Measurements from ENCODE around the gene XYLT1. TPM values are rescaled to one million over a fixed set of nuclear protein-coding genes. Genes with fewer than 3 reads are reported as not detected.

XYLT1 gene
- total RNA-seq, 6 experiments from 2014 or later = 22.0 to 51.1 (median 27.5) TPM

DNA sequence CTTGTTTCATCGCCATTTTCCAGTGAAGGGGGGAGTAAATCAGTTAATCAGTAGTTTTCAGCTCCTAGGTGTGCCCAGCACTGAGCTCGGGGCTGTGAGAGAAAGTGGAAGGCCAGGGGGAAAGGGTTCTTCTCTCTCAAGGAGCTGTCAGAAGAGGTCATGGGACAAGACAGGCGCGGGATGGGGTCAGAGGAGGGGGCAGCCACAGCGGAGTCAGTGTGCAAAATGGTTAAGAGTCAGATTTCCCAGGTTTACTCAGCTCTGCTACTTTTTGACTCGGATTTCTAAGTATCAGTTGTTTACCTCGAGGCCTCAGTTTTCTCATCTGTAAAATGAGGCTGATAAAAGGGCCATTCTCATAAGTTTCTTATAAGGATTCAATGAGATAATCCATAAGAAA, 4.3 kb upstream of the XYLT1 start:
- H3K9me3 Mint-ChIP-seq = peaks cover 2% of the 10 kb centered on the region; the same call in 1 of the 2 replicates
- H3K36me3 Mint-ChIP-seq (ENCODE audit: low read depth) = no peaks in the 10 kb centered on the region
- no peak overlapping the region for H3K27ac Mint-ChIP-seq
- H3K4me1 Mint-ChIP-seq (ENCODE audit: low read depth) = peaks cover 39% of the 10 kb centered on the region
- TF ChIP-seq, protein P1, sequence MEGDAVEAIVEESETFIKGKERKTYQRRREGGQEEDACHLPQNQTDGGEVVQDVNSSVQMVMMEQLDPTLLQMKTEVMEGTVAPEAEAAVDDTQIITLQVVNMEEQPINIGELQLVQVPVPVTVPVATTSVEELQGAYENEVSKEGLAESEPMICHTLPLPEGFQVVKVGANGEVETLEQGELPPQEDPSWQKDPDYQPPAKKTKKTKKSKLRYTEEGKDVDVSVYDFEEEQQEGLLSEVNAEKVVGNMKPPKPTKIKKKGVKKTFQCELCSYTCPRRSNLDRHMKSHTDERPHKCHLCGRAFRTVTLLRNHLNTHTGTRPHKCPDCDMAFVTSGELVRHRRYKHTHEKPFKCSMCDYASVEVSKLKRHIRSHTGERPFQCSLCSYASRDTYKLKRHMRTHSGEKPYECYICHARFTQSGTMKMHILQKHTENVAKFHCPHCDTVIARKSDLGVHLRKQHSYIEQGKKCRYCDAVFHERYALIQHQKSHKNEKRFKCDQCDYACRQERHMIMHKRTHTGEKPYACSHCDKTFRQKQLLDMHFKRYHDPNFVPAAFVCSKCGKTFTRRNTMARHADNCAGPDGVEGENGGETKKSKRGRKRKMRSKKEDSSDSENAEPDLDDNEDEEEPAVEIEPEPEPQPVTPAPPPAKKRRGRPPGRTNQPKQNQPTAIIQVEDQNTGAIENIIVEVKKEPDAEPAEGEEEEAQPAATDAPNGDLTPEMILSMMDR (IDR thresholded peaks at IDR 0.05) = no peak
- no peak for DNase-seq
- no peak overlapping the region for H3K4me3 Mint-ChIP-seq
- H3K27me3 Mint-ChIP-seq (ENCODE audit: insufficient read depth) = peaks cover 6% of the 10 kb centered on the region

DNA sequence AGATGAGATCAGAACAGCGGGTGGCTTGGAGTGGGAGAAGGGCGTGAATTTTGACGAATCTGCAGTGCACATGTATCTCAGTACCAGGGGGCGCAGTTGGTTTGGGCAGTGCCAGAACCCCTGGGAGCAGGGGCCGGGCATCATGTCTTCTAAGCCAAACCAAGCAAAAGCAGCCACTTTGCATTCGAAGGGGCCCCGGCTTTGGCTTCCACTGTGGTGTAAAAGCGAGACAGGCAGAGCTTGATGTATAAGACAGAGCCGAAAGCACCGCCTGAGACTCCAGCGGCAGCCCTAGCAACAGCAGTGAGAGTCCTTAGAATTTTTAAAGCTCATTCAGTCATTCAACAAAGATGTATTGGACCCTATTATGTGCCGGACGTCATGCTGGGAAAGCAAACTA, 3.8 kb upstream of the XYLT1 start:
- no peaks in the 10 kb centered on the region for H3K9me3 Mint-ChIP-seq
- no peaks in the 10 kb centered on the region for H3K36me3 Mint-ChIP-seq (ENCODE audit: low read depth)
- H3K4me3 Mint-ChIP-seq = no peak overlapping the region
- no peak overlapping the region for H3K27ac Mint-ChIP-seq
- TF ChIP-seq, protein P1 (IDR thresholded peaks at IDR 0.05) = peak; percentile 22; the same call in 1 of the 2 replicates
- no peak for DNase-seq
- H3K4me1 Mint-ChIP-seq (ENCODE audit: low read depth) = peaks cover 39% of the 10 kb centered on the region
- peaks cover 4% of the 10 kb centered on the region for H3K27me3 Mint-ChIP-seq (ENCODE audit: insufficient read depth)

DNA sequence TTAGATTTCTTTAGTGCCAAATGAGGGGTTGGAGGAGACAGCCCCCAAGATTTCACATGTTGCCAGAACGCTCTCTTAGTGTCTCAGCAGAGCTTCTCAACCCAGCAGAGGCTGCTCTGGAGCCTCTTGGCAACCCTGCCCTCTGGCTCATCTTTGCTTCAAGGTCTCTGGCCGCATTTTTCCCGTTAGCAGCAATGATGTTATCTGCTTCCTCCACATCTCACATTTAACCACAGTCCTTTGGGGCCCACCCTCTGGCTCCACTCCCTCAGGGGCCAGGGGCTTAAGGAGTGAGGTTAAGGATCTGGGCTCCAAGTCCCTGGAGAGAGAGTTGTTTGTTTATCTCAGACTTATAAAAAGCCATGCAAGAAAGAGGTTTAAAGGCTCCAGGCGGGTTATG, 3.3 kb upstream of the XYLT1 start:
- TF ChIP-seq, protein P1 (IDR thresholded peaks at IDR 0.05) = no peak; the same call in 1 of the 2 replicates
- peaks cover 3% of the 10 kb centered on the region for H3K27me3 Mint-ChIP-seq (ENCODE audit: insufficient read depth)
- H3K4me1 Mint-ChIP-seq (ENCODE audit: low read depth) = peaks cover 41% of the 10 kb centered on the region
- H3K9me3 Mint-ChIP-seq = no peaks in the 10 kb centered on the region
- peak; percentile 37 for DNase-seq
- H3K4me3 Mint-ChIP-seq = no peak overlapping the region; the same call in 1 of the 2 replicates
- H3K36me3 Mint-ChIP-seq (ENCODE audit: low read depth) = no peaks in the 10 kb centered on the region
- H3K27ac Mint-ChIP-seq = peak overlapping the region; percentile 47; the same call in 1 of the 2 replicates

- TF ChIP-seq, protein P1 (IDR thresholded peaks at IDR 0.05) = no peak
- Mint-ChIP-seq H3K36me3 (ENCODE audit: low read depth) (no peaks in the 10 kb centered on the region), H3K27me3 (ENCODE audit: insufficient read depth) (peaks cover 3% of the 10 kb centered on the region), H3K27ac (peak overlapping the region; percentile 95), H3K9me3 (no peaks in the 10 kb centered on the region), H3K4me3 (peak overlapping the region; percentile 87), H3K4me1 (ENCODE audit: low read depth) (peaks cover 60% of the 10 kb centered on the region)
- DNase-seq = peak; percentile 60
Measured at GRCh38 chr16:17471719-17472461, 1.1 kb upstream of the XYLT1 start.

DNA sequence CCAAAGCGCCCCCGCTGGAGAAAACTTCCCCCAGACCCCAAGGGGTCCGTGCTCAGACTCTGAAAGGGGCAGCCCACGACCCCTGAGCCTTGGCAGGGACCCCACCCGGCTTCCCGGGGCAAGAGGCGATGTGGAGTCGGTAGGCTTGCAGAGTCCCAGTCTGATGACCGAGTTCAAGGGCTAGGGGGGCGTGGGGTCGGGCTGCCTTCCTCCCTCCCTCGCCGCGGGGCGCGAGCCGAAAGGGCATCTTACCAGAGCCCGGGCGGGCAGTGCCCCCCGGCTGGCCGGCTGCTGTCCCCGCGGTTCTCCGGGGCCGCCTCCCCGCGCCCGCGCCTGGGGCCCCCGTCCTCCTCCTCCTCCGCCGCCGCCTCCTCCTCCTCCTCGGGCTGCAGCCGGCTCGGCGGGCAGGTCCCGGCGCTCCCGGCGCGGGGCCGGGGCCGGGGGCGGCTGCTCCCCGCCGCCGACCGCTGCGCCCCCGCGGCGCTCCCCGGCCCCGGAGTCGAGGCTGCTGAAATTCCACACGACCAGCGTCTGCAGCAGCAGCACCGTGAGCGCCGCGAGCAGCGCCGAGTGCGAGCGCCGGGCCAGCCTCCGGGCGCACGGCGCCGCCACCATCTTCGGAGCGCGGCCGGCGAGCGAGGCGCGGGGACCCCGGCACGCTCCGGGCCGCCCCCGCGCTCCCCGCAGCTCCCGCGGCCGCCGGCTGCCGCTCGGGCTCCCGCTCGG, 415 bp downstream of the XYLT1 start:
- Mint-ChIP-seq H3K36me3 (ENCODE audit: low read depth) (no peaks in the 10 kb centered on the region), H3K4me3 (peak overlapping the region; percentile 90), H3K9me3 (no peaks in the 10 kb centered on the region), H3K27me3 (ENCODE audit: insufficient read depth) (peaks cover 3% of the 10 kb centered on the region), H3K4me1 (ENCODE audit: low read depth) (peaks cover 70% of the 10 kb centered on the region), H3K27ac (peak overlapping the region; percentile 75)
- TF ChIP-seq, protein P1 (IDR thresholded peaks at IDR 0.05) = no peak; the same call in 1 of the 2 replicates
- no peak for DNase-seq

Measured in HFFc6 (cell line).